ENCODE measurements around the gene GRID1.

Gene GRID1

DNA sequence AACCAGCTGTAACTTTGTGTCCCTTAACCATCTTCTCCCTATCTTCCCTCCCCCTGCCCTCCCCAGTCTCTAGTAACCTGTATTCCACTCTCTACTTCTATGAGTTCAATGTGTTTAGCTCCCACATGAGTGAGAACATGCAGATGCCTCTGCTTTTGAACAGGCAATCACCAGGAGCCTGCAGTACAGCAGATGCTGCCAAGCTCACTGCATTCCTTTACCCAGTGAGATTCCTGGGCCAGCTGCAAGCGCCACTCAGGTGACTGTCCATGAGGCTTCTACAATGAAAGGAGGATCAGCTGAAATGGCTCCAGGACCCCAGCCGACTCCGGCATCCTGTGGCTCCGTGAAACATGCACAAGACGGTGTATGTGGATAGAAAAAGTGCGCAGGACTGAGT lies 15.7 kb downstream of the GRID1 start:
- no peak for DNase-seq

DNA sequence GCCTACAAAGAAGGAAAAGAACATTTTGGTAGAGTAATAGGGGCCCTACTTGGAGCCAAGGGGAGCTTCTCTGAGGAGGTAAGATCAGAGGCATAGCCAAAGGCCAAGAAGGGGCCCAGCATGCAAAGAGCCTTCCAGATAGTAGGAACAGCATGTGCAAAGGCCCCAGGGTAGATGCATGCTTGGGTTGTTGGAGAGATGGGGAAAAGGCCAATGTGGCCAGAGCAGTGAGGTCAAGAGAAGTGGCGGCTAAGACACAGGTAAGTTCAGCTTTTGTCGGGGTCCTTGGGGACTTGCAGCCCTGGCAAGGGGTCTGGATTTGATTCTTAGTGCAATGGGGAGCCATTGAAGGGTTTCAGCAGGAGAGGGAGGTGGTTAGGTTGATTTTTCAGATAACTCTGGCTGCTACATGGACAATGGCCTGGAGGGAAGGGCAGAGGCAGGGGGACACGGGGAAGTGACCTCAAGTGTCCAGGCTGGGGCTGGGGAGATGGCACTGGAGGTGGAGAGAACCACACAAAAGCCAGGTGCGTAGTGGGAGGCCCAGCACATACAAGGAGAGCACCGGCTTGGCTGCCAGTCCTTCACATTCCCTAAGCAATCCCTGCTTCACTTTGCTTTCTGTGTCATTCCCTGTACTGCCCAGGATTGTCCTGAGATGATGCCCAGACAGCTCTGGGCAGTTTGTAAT lies 16.5 kb downstream of the GRID1 start:
- no peak for DNase-seq

DNA sequence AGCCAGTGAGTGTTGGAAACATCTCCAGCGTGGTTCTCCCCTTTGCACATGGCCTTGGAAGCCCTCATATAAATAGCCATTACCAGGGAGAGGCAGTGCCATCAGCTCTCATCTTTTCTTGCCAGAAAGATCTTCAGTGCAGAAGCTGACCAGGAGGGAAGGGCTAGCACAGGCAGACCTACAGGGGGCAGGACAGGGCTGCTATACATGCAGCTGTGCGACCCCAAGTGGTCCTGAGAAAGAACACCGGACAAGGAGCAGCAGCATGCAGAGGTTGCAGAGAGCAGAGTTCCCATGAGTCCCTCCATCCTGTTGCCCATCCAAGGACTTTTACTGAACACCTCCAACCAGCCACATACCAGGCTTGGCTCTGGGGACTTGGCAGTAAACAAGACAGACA lies 17.1 kb downstream of the GRID1 start:
- DNase-seq, result no peak

DNA sequence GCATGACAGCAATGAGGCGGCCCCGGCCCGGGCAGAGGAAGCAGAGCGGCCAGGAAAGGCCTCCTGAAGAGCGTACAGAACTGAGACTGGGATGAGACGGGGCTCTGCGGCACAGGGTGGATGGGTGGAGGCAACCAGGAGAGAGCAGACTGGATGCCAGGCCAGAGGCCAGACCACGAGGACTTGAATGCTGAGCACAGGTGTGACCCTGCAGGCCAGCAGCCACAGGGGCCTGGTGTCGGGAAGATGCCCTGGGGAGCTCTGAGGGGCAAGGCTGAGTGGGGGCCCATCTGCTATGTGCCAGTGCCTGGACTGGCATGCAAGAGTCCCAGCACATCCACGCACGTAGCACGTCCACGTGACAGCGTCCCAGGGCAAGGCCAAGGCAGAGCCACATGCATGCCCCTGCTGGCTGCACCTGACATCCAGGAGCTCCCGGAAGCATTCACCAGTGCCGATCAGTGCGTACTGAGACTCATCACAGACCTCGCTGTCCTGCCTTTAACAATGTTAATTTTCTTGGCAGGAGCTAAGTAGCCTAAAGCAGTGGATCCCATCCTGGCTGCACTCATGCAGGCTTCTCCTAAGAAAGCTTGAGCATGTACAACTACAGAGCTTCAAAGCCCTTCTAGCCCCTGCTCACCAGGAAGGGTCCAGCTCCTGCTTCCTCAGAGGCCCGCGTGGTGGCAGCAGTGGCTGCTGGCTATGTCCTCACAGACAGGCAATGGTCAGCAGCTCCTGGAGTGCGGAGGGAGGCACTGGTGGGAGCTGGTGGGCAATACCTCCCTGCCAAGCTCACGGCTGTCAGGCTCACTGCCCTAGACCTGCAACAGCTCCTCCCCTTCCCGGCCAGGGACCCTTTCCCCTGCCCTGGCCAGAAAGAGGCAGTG lies 18.0 kb downstream of the GRID1 start:
- no peak for DNase-seq

DNA sequence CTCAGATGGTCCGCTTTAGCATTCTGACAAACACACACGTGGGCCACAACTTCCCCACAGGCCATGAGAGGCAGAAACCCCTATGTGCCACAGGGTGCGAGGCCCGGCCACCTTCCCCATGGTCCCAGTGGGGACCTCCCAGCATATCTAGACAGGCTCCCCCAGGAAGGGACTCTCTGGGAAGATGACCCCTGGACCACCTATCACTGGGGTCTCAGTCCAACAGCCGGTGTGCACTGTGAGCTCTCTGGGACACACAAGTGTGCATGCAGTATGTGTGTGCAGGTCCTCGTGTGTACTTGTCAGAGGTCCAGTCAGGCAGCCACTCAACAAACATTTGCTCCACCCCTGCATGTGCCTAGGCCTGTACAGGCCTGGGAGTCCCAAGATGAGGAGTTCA lies 18.7 kb downstream of the GRID1 start:
- no peak for DNase-seq

DNA sequence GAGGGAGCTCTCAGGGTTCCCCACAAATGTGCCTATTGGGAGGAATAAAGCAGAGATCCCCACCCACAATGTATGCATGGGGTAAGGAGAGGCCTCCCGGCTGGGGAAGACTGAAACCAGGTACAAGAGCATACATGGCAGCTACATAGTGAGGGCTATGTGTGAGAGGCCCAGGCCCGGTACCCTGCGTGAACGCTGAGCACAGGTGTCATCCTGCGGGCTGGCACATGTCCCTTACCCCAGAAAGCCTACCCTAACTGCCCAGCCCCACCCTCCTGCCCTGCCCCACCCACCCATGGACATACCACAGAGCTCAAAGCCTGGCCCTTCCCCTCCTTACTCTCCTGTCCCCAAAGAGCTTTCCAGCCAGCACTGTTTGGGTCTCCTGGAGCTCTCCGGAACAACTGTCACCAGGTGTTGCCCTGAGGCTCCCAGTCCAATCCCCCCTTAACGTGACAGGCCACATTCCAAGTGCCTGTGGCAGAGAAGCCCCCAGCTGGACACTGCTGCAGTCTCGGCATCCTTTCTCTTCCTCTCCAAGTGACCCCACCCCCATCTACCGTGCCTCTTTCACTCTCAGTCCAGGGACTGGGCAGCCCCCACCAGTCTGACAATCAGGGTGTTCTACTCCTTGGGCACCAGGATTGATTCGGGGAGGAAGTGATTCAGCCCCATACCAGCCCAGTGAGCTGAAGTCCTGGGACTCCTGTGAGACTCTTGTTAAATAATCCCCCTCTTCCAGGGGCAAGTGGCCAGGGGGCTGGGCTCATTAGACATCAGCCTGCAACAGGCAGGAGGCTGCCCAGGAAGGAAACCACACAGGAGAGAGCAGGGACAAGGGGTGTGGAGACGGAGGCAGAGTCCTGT lies 19.6 kb downstream of the GRID1 start:
- no peak for DNase-seq

DNA sequence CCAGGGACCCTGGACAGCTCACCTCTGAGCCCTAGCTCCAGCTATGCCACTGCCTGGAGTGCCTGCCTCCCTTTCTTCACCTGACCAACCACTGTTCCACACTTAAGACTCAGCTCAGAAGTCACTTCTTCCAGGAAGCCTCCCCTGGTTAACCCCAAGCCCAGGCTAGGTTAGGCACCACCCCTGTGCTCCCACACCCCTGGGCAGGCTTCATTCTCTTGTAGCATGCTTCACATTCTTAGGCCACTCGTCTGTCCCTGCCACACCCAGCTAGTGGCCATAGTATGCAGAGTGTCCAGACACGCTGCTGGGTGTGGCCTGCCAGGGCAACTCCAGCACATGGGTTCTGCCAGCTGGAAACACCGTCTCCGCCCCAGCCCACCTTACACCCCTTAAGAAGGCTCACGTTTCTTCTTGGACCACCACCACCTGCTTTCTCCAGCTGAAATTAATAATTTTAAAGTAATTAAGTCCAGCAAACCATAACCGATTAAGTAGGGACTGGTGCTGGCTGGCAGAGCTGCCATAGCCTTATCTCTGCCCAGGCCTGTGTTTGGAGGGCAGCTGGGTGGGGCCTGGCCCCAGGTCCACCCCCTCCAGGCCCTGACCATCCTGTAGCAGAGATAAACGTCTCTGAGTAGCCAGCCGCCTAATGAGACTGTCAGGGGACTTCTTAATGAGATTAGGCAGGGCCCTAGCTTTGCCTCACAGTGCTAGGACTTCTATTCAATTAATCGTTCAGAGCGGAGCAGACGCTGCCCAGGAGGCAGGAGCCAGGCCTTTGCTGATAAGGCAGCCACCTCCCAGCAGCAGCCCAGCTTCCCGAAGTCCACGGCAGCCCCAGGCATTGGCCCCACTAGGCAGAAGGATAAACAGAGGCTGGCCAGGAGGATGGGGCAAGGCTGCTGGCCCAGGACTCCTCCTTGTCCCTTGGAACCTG lies 20.5 kb downstream of the GRID1 start:
- DNase-seq, result no peak

DNA sequence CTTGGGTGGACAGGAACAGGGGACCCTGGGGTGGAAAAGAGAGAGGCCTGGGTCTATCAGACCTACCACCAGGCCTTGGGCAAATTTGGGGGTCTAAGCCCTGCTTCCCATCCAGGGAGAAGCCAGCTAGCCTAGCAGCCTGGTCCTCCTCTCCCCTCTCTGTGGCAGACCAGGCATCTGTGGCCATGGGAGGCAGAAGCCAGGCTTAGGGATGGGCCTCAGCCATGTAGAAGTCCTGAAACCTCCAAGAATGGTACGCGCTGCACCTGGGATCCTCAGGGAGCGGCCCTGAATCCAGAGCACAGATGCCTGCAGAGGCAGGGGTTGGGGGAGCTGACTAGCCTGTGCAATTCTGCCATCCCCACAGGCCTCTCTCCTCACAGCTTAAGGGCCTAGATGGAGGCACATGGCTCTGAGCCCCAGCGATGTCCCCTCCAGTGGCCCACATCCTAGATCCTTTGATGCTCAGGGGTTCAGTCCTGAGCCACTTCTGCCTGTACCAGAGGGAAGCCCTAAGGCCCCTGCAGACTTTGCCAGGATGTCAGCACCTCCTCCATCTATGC lies 21.2 kb downstream of the GRID1 start:
- DNase-seq, result no peak

DNA sequence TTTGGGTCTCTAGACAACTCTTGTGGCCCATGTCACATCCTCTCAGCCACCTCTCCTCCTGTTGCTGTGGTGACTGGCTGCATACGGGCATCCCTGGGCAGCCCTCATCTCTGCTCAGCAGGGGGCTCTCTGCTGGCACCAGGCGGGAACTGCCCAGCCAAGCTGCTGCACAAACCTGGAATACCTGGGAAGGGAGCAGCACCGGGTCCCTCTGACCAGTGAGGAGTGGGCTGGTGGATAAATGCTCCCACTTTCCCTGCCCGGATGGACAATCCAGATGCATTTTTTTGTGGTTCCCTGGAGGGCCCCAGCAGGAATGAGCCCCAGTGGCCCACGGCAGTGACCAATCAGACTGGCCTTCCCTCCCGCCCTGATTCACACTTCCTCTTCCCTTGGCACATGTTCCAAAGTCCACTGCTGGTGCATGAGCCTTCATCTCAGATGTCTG lies 21.9 kb downstream of the GRID1 start:
- DNase-seq, result no peak

DNA sequence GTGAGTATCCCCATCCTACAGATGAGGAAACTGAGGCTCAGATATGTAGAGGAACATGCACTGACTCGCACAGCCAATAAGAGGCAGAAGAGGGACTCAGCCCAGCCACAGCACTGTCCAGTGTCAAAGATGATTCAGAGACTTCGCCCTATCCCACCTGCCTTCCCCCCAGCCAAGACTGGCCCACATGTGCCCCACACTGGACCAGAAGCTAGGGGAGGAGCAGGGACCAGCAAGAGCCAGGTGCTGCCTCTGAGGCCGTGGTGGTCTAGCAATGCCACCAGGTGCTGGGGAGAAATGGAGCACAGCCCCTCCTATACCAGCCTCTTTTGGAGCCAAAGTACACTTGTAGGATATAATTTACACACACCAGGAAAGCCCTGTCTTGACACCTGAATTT lies 22.3 kb downstream of the GRID1 start:
- no peak for DNase-seq

DNA sequence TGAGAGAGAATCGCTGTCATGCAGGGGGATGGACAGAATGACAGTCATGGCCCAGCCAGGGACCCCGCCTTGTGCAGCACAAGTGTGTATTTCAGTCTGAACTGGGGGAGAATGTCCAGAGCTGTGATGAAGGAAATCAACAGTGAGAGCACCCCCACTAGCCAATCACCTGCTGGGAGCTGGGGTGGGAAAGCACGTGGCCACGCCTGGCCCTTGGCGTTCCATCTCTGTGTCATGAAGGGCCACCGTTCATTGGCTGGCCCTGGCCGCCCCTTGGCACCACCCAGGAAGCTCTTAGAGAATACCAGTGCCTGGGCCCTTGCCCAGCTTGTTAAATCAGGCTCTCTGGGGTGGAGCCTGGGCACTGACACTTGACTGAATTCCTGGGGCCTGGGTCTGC lies 22.8 kb downstream of the GRID1 start:
- DNase-seq, result no peak

DNA sequence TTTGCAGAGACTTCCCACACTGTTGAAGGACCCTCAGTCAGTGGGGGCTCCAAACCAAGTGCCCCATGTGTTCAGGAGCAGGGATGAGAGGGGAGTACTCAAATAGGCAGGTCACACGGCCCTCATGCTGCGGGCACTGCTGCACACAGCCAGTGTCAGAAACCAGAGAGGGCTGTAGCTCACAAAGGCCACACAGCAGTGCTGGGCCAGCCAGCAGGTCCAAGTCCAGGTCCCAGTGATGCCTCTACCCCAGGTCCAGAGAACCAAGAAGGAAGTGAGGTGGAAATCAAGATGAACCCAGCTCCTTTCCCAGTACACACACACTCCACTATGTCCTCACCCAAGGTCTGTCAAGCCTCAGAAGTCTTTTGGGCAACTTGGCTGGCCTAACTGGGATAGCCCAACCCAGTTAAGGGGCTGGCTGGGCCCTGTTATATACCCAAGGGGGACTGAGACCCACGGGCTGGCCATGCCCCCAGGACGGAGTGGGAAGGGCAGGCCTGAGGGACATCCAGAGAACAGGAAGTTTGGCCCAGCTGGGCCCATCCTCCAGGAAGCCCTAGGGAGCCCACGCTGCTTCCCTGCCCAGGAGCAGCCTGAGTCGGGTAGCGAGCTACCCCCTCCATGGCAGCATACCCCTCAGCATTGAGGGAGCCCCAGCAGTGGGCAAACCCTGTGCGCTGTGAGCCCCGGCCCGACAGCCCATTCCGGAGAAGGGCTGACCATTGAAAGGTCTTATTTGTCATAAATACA lies 24.3 kb downstream of the GRID1 start:
- DNase-seq, result no peak

DNA sequence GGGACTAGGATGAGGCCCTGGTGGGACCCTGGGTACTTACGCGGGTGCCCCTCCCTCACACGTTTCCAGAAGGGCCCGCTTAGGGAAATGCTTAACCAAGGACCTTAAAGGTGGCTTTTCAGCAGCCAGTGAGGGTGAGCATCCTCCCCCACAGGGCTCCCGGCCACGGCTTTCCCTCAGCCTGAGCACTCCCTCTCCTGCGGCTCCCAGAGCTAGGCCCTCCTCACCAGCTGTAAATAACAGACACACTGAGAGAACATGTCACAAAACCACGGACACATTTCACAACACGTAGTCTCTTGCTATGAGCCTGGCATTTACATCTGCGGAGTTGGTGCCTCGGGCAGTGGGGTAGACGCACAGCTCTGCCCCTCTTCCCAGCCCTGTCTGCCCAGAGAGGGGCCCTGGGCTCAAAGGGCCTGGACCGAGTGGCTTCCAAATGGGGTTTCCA lies 25.2 kb downstream of the GRID1 start:
- DNase-seq, result no peak

DNA sequence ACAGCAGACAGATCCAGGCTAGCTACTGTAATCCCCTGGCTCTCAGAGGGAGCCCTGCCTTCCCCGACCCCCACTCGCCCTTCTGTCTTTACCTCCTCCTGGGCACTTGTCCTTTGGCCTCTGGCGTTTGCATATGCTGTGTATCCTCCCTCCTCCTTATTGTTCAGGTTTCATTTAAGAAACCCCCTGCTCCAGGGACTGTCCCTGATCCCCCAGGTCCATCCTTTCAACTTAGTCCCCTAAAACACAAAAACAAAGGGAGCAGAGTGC lies 25.7 kb downstream of the GRID1 start:
- no peak for DNase-seq

DNA sequence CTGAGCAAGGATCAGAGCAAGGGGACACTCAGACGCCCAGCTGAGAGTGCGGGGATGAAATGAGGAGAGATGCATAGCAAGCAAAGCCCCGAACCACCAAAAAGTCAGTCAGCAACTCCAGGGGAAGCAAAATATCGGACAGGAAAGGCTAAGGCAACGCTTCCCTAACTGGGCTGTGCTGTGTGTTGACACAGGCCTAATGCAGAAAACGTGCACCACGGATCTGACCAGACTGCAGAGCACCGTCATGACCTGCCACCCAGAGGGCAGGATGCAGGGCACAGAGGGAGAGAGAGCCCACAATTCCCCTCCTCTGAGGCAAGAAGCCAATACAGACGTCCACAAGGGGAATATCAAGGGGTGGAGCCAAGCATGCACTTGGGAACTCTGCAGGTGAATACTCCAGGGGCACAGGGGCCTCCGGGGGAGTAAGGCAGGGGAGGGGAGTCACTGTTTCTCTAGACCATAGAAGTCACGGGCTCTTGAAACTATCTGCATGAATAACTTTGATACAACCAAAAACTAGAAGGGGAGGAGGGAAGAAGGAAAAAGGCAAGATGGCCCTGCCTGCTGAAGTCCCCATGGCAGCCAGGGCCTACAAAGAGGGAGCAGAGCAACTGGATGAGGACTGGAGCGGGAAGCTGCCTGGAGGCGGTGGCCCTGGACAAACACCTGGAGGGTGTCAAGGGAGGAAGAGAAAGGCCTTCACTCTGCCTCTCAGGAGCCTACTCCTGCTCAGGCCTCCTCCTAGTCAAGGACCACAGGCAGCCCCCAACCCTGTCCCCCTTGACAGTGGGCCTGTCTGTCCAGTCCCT lies 26.2 kb downstream of the GRID1 start:
- DNase-seq, result no peak

DNA sequence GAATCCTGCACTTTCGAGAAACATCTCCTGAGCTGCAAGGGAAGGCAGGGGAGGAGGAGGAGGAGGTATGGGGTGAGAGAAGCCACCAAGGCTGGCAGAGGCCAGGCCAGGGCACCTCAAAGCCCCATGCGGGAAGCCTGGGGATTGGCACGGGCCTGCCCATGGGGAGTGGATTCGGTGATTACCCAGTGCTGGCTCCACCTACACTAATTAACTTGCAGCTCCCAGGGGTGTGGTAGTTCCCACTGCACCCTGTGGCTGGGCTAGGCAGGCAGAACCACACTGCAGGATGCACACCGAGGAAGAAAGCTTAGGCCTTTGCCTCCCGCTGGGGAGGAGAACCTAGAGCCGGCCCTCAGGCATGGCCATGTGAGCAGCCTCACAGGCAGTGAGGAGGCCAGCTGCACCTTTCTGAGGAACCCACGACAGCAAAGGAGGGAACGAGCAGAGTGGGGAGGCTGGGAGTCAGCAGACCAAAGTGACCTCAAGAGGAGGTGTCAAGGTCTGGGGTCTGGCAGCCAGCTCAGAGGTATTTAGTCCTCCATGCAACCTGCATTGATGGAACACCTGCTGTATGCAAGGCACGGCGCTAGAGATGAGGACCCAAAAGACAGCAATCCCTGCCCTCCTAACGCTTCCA lies 27.2 kb downstream of the GRID1 start:
- no peak for DNase-seq

DNA sequence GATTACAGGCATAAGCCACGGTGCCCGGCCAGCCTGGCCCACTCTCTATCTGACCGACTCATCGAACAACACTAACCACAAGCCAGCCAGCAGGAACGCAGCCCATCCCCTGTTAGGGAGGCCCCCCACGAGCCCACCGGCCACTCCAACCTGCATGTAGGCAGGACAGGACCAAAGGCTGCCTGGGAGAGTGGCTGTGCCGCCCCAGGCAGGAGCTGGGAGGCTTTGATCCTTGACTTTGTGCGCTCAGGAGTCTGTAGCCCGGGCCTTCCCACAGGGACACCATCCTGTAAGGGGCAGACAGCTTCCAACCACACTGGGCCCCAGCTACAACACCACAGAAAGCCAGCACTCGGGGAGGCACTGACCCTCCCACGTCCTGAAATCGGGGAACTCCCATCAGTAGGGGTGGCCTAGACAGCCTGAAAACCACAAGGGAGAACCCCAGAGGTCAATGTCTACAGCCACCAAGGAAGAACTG lies 29.4 kb downstream of the GRID1 start:
- no peak for DNase-seq

DNA sequence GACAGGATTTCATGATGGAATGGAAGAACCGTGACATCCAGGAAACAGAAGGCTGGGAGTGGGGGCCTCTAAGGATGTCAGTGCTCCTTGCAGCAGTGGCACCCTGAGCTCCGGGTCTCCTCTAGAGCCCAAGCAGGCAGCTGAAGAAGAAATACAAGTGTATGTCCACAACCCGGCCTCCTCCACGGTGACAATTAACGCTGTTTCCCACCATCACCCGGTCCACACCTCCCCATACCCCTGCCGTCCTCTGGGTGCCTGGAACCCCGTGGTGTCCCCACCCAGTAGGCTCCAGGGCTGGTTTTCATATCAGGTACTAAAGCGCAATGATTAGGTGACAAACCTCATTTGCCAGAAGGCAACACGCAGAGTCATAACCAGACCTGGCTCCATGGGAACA lies 30.3 kb downstream of the GRID1 start:
- no peak for DNase-seq

DNA sequence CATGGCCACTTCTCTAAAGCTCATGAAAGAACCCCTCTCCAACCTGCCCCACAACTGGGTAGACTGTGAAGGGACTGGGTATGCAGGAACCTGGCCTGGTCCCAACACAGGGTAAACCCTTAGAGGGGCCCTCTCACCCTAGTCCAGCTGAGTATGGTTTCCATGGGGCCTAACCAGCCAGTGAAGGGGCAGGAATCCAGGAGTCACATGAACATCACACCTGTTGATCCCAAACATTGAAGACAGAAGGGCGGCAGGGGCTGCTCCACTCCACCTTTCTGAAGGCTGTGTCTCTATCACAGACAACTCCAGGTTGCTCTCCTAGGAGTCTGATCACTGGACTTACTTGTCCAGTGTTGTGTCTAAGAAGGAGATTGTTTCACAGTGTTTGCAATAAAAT lies 30.8 kb downstream of the GRID1 start:
- no peak for DNase-seq

DNA sequence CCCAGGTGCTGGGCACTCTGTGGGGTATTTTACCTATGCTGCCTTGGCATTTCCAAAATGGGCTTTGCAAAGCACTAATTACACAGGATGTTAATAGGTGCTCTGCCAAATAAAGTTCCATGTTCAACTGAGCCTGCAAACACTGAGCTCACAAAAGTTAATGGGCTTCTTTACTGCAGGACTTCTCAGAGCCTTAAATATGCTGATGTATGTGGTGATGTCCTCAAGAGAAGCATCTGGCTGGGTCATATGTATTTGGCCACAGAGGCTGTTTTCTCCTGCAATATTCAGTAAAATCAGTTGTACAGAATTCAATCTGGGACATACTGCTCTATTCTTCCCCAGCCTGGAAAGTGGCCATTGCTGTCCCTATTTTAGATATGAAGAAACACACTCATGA lies 31.3 kb downstream of the GRID1 start:
- DNase-seq, result no peak
